COLO829 (cell line): Measurements from ENCODE around the gene CHD3.

Experiments
- DNase-seq: peaks from one replicate; pipeline ENCODE4 v3.0.0; 2012; ENCODE audit warnings: low spot score

CHD3 gene

DNA sequence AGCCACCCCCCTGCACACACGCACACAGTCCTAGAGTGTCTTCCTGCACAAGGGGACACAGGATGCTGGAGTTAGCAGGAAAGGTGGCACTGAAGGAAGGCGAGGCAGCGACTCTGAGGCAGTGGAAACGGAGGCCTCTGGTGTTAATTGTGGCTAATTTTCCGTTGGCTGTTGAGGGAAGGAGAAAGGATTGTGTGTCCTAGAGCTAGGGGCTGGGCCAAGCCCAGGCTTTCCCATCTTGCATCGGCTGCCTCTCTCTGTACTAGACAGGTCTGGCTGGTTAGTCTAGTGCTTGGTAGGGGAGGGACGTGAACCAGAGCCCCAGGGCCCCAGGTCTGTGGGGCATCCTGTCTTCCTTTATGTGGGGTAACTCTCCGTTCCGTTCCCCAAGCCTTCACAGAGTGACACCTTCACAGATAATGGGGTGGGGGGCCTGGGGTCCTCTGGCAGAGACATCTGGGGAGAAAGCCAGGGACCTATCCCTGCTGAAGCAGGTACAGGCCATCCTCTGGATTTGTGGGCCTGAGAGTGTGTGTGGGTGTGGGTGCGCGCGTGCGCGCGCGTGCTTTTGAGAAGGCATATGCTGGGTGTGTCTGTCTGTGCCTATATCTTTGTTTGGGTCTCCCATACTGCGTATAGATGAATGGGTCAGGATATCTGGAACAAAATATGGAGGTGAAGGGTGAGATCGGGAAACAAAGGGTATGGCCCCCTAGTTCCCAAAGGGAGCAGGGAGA, at the start of gene CHD3:
Gene CHD3, plus strand, starts transcription at position 606 of the 737 bp plus-strand sequence. CDS start 212 bp downstream, outside the sequence.
- no peak for DNase-seq

DNA sequence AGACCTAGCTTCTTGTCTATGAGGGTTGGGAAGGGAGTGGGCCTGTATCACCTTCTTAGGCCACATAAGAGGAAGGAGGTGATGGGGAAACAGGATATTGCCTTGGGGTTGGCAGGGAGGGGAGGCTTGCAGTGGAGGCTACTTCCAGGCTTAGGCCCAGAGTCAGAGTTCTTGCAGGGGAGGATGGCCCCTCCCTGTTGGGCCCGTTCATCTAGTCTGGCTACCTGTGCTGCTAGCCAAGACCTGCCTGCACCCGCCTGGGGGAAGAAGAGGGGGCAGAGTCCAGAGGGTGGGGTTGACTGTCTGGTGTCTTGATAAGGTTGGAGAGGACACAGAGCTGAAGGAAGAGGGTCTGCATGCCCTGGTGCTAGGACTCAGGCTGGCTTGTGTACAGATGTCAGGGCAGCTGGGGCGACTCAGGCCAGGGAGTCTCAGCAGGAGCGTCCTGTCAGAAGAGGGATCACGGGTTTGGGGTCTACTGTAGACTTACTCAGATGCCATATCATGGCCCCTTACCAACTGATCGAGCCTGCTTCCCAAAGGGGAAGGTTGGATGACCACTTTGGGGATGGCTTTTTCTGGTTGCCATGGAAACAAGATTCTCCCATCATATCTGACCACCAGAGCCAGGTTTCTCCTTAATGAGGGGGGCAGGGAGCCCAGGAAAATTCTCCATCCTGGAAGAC, 49.3 kb upstream of the CHD3 start:
- no peak for DNase-seq

DNA sequence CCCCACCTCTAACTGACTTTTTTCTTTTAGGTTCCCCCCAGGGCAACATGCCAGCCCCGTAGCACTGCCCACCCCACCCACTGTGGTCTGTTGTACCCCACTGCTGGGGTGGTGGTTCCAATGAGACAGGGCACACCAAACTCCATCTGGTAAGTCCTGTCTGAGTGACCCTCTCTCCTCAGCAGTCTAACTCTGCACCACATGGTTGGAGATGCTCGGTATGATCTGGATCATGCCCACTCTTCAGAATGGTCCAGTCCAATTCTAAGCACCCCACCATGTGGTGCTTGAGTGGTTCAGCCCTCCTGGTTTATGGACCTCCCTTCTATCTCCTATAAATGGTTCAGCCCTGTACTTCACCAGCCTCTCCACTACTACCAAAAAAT, 48.7 kb upstream of the CHD3 start:
- DNase-seq = no peak

DNA sequence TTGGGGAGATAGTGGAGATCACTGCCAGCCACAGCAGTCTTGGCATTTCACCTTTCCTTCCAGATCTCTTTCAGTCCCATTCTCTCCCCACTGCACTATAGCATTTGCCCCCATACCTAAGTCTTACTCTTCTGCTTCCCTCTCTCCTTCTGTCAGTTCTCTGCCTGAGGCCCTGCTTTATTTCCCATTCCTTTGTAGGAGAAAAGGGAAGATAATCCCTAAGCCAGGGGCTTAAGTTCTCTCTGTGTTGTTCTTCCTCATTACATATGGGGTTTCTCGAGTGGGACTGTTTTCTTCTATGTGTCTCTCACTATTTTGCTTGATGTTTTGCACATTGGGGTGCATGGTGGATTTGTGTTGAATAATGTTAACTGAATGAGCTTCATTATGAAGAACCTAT, 48.1 kb upstream of the CHD3 start:
- DNase-seq = no peak

DNA sequence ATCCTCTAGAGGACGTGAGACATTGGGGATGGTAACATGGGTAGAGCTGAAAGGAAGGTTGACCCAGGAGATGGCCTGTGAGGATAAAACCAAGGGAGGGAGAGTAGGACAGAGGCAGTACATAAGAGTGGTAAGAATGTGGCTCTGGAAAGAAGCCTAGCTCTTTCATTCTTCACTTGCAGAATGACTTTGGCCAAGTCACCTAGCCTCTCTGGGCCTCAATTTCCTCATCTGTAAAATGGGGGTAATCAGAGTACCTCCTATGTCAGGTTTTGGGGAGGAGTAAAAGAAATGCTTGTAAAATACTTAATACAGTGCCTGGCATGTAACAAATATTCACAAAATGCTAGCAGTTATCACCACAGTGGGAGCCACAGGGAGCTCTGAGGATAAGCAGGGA, 47.7 kb upstream of the CHD3 start:
- DNase-seq = no peak

DNA sequence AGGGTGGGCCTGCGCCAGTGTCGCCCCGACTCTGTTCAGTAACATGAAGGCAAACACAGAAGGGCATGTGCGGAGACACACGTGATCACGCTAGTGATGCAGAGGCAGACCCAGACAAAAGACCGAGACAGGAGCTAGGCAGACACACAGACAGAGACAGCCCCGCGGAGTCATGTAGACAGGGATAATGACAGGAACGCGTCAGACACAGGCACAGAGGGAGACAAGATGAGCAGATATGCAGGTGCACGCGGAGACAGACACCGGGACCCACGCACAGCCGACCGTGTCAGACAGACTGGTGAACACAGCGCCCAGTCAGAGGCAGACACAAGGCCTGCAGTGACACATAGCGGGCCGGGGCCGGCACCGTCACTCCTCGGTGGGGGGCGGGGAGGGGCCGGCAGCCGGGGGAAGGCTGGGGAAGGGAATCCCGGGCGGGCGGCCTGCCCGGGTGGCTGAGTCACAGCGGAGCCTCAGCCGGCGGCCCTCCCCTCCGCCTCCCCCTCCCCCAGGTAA, 47.1 kb upstream of the CHD3 start:
- DNase-seq = peak; percentile 52

DNA sequence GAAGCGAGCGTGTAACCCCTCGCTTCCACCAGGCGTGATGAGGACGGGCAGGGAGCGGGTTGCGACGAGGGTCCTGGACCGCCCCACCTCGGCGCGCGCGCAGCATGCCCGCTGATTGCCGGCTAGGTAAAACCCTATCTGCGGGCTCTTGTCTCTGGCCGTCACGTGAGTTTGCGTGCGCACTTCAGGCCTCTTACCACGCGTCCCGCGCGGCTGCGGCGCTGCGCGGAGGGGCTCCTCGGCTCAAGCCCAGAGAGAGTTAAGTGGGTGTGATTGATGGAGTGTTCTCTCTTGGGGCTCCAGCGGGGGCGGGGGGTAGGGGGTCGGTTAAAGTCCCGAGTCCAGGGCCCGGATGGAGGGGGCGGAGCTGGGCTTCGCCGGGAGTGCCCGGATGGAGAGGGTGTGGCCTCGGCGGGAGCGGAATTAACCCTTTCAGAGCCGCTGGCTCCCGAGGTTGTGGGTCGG, 46.6 kb upstream of the CHD3 start:
- peak; percentile 81 for DNase-seq

DNA sequence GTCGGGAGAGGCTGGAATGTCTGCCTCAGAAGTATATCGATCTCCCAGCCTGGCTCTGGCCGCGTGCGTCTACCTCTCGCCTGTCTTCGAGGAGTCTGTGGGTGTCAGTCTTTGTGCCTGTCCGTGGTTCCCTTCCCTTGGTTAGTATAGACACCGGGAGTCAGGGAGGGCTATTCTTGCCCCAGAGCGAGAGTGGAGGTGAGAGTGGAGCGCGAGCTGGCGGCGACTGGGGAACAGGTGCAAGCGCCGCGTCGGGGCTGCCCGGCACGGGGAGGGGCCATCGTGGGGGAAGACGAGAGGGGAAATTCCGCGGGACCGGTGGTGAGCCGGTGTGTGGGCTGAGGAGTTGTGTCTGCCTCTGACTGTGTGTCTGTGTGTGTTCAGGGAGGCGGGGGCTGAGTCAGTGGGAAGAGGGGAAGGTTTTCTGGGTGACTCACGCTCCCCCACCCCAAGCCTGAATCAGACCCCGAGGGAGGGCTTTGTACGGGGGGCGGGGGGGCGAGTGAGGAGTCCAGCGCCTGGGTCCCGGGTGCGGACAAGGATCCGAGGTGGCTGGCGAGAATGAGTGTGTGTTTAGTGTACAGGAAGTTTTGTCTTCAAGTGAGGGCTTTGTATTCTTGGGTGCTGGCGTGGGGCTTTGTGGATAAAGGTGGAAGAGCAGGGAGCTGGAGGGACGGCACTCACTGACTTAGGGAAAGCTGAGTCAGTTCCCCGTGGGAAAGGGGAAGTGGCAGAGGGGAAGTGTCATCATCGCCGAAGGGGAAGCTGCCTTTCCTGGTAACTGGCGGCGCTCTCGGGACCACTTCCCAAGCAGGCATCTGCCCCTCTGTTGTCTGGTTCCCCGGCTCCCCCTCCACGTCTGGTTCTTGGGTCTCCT, 46.0 kb upstream of the CHD3 start:
- peak; percentile 42 for DNase-seq

DNA sequence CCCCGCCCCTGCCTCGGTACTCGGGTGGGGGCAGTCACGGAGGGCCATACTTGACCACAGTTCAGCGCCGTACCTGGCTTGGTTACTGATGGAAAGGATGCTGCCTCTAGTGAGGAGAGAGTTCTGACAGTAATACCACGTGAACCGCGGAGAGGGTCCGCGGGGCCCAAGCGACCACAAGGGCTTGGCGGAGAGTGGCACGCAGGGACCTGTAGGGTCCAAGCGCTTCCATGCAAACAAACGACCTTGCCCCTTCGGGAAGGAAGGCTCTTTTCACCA, 45.4 kb upstream of the CHD3 start:
- DNase-seq = no peak

DNA sequence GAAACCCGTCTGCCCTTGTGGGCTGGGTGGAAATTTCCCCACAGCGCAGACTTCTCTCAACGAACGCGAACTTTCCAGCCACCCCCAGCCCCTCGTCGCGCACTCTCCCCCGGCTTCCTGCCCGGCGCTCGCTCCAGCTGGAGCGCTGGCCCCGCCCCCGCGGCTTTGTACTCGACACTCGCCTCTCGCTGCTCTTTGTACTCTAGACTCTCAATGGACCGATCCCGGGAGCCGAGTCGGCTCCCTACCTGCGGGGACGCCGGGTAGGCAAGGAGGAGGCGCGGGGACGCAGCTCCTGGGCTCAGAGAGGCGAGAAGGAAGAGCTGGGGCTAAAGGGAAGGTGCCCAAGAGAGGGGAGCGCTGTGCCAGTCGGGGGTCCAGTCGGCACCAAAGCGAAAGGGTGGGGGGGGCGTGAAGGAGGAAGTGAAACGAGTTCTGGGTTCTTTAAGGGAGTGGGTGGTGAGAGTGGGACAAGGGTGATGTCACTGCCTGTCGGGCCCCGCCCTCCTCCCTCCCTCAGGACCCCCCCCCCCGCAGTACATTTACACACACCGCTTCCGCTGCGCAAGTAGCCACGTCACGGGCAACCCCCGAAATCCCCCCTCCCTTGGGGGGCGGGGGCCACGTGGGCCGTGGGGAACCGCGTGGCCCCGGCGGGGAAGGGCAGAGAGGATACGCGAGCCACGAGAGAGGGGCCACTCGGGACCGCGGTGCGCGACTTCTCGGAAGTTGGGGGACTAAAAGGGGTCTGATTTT, 44.9 kb upstream of the CHD3 start:
- peak; percentile 67 for DNase-seq

DNA sequence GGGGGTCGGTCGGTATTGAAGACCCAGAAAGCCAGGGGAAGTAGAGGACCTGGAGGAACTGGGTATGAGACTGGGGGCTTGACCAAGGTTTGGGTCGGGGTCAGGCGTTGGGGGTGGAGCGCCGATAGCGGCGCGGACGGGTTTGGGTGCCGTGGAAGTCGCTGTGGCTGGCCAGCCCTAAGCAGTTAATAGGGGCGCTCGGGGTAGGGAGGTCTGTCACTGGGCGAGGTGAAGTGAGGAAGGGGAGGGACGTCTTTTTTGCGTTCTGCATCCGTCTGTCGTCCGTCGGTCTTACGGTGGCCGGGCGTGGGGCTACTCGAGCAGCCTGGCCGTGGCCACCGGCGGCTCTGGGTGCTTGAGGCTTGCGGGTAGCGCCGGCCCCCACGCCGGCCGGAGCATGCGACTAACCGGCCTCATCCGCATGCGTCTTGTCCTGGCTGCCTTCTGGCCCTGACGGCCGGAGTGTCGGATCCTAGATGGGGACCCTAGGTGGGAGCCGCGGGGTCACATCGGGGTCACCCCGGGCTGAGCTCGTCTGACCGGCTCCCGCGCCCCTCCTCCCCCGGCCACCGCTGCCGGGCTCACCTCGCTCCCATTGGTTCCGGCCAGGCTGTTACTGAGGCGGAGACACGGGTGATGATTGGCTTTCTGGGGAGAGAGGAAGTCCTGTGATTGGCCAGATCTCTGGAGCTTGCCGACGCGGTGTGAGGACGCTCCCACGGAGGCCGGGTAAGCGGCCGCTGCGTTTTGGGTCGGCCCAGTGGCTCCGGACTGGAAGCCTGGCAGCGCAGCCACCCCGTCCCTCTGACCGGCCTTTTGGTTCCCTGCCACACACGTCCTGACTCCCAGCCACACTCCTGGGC, 44.1 kb upstream of the CHD3 start:
- DNase-seq = peak; percentile 81

DNA sequence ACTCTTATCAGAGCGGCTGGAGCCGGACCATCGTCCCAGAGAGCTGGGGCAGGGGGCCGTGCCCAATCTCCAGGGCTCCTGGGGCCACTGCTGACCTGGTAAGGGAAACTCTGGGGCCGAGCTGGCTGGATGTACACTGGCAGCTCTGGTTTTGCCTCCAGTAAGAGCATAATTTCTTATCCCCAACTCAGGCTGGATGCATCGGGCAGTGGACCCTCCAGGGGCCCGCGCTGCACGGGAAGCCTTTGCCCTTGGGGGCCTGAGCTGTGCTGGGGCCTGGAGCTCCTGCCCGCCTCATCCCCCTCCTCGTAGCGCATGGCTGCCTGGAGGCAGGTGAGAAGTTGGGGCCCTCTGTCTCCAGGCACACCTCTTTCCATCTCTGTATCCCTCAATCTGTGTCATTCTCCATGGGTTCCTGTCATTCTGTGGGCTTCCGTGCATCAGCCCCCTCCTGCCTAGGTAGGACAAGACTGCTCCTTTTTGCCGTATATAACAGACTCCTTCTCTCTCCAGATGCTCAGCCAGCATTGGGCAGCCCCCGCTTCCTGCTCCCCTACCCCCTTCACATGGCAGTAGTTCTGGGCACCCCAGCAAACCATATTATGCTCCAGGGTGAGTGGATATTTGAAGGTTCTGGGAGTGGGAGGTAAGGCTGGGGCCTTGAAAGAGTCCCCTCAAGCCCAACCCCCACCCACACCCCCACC, 43.1 kb upstream of the CHD3 start:
- DNase-seq = no peak

DNA sequence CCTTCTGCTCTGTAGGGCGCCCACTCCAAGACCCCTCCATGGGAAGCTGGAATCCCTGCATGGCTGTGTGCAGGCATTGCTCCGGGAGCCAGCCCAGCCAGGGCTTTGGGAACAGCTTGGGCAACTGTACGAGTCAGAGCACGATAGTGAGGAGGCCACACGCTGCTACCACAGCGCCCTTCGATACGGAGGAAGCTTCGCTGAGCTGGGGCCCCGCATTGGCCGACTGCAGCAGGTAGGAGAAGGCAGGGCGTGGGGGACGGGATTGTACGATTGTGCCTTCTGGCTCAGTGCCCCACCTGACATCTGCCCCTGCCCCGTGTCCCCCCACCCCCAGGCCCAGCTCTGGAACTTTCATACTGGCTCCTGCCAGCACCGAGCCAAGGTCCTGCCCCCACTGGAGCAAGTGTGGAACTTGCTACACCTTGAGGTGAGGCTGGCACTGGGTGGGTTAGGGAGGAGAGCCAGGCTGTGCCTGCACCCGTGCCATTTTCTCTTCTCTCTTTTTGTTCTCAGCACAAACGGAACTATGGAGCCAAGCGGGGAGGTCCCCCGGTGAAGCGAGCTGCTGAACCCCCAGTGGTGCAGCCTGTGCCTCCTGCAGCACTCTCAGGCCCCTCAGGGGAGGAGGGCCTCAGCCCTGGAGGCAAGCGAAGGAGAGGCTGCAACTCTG, 42.4 kb upstream of the CHD3 start:
- DNase-seq = no peak

DNA sequence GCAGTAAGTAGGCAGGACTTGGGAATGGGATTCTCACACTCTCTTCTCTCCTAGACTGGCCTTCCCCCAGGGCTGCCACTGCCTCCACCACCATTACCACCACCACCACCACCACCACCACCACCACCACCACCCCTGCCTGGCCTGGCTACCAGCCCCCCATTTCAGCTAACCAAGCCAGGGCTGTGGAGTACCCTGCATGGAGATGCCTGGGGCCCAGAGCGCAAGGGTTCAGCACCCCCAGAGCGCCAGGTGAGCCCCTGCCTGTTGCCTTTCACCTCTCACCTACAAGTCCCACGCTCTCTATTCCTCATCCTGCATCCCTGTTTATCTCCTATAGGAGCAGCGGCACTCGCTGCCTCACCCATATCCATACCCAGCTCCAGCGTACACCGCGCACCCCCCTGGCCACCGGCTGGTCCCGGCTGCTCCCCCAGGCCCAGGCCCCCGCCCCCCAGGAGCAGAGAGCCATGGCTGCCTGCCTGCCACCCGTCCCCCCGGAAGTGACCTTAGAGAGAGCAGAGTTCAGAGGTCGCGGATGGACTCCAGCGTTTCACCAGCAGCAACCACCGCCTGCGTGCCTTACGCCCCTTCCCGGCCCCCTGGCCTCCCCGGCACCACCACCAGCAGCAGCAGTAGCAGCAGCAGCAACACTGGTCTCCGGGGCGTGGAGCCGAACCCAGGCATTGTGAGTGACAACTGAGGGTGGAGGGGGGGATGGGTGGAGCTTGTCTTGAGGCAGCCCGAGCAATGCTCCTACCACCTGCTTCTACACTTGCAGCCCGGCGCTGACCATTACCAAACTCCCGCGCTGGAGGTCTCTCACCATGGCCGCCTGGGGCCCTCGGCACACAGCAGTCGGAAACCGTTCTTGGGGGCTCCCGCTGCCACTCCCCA, 41.6 kb upstream of the CHD3 start:
- DNase-seq = no peak

DNA sequence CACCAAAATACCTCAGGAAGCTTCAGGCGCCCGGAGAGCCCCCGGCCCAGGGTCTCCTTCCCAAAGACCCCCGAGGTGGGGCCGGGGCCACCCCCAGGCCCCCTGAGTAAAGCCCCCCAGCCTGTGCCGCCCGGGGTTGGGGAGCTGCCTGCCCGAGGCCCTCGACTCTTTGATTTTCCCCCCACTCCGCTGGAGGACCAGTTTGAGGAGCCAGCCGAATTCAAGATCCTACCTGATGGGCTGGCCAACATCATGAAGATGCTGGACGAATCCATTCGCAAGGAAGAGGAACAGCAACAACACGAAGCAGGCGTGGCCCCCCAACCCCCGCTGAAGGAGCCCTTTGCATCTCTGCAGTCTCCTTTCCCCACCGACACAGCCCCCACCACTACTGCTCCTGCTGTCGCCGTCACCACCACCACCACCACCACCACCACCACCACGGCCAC, 40.4 kb upstream of the CHD3 start:
- DNase-seq = no peak

DNA sequence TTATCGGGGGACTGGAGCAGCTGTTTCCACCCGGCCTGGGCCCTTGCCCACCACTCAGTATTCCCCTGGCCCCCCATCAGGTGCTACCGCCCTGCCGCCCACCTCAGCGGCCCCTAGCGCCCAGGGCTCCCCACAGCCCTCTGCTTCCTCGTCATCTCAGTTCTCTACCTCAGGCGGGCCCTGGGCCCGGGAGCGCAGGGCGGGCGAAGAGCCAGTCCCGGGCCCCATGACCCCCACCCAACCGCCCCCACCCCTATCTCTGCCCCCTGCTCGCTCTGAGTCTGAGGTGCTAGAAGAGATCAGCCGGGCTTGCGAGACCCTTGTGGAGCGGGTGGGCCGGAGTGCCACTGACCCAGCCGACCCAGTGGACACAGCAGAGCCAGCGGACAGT, 39.9 kb upstream of the CHD3 start:
- no peak for DNase-seq

DNA sequence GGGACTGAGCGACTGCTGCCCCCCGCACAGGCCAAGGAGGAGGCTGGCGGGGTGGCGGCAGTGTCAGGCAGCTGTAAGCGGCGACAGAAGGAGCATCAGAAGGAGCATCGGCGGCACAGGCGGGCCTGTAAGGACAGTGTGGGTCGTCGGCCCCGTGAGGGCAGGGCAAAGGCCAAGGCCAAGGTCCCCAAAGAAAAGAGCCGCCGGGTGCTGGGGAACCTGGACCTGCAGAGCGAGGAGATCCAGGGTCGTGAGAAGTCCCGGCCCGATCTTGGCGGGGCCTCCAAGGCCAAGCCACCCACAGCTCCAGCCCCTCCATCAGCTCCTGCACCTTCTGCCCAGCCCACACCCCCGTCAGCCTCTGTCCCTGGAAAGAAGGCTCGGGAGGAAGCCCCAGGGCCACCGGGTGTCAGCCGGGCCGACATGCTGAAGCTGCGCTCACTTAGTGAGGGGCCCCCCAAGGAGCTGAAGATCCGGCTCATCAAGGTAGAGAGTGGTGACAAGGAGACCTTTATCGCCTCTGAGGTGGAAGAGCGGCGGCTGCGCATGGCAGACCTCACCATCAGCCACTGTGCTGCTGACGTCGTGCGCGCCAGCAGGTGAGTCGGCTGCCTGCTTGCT, 39.3 kb upstream of the CHD3 start:
- DNase-seq = no peak
